ENCODE measurements around the gene FLOT1. TPM values are rescaled to one million over a fixed set of nuclear protein-coding genes. Genes with fewer than 3 reads are reported as not detected.

The FLOT1 gene
- total RNA-seq, 1 donor from 2014 or later = 240 TPM

- no peak for ATAC-seq
- intact Hi-C loops (cut with DNase I) = no loop called here
These were observed 7.8 kb upstream of the FLOT1 start for GRCh38 chr6:30750379-30750668.

GRCh38 chr6:30749554-30750378 is 7.3 kb upstream of the FLOT1 start:
- intact Hi-C loops (cut with DNase I) = loop anchor here (10.0 kb wide), 1 partner anchor 335 kb away; no protein-coding TSS in a partner anchor
- no peak for ATAC-seq
- DNase-seq (ENCODE audit: missing footprints) = no peak

More at GRCh38 chr6:30750379-30750668, 7.8 kb upstream of the FLOT1 start:
- DNase-seq (ENCODE audit: missing footprints) = no peak

- intact Hi-C loops (cut with DNase I) = loop anchor here (10.0 kb wide), 1 partner anchor 336 kb away; no protein-coding TSS in a partner anchor
- DNase-seq (ENCODE audit: missing footprints) = no peak
- ATAC-seq = no peak
These were observed 6.5 kb upstream of the FLOT1 start for GRCh38 chr6:30748851-30749540.

GRCh38 chr6:30747902-30748769 is 5.6 kb upstream of the FLOT1 start:
- ATAC-seq = no peak
- intact Hi-C loops (cut with DNase I) = loop anchor here (10.0 kb wide), 1 partner anchor 337 kb away; no protein-coding TSS in a partner anchor
- DNase-seq (ENCODE audit: missing footprints) = no peak

- no peak for ATAC-seq
- intact Hi-C loops (cut with DNase I) = loop anchor here (10.0 kb wide), 1 partner anchor 338 kb away; no protein-coding TSS in a partner anchor
- no peak for DNase-seq (ENCODE audit: missing footprints)
These were observed 4.8 kb upstream of the FLOT1 start for GRCh38 chr6:30747300-30747687.

- DNase-seq (ENCODE audit: missing footprints) (peak; percentile 91), ATAC-seq (peak; percentile 60)
- intact Hi-C loops (cut with DNase I) = loop anchor here (2.0 to 10.0 kb wide), 4 partner anchors 85 to 341 kb away; no protein-coding TSS in a partner anchor
These were observed 1.7 kb upstream of the FLOT1 start, which contains the start of gene IER3 for GRCh38 chr6:30744054-30744805. TSS of gene IER3 (minus strand) at chr6:30744547. CDS start at chr6:30744518, 29 bp downstream.

GRCh38 chr6:30743099-30744053 is 889 bp upstream of the FLOT1 start:
- peak; percentile 2 for ATAC-seq
- peak; percentile 79 for DNase-seq (ENCODE audit: missing footprints)
- intact Hi-C loops (cut with DNase I) = loop anchor here (2.0 to 10.0 kb wide), 6 partner anchors 23 to 341 kb away; partner anchors contain the start of gene TUBB

- intact Hi-C loops (cut with DNase I) = loop anchor here (2.0 to 10.0 kb wide), 5 partner anchors 21 to 343 kb away; partner anchors contain the start of gene TUBB
- peak; percentile 27 for ATAC-seq
- no peak for DNase-seq (ENCODE audit: missing footprints)
These were observed 635 bp downstream of the FLOT1 start for GRCh38 chr6:30741789-30742315.

- ATAC-seq (no peak), DNase-seq (ENCODE audit: missing footprints) (no peak)
- intact Hi-C loops (cut with DNase I) = loop anchor here (5.0 to 10.0 kb wide), 3 partner anchors 136 to 344 kb away; no protein-coding TSS in a partner anchor
These were observed 1.3 kb downstream of the FLOT1 start for GRCh38 chr6:30741063-30741779.

GRCh38 chr6:30740540-30740870 is 2.0 kb downstream of the FLOT1 start:
- no peak for ATAC-seq
- no peak for DNase-seq (ENCODE audit: missing footprints)
- intact Hi-C loops (cut with DNase I) = loop anchor here (5.0 to 10.0 kb wide), 3 partner anchors 137 to 344 kb away; no protein-coding TSS in a partner anchor

- intact Hi-C loops (cut with DNase I) = no loop called here
- ATAC-seq (no peak), DNase-seq (ENCODE audit: missing footprints) (no peak)
These were observed 4.0 kb downstream of the FLOT1 start for GRCh38 chr6:30738532-30738931.

- intact Hi-C loops (cut with DNase I) = no loop called here
- ATAC-seq (no peak), DNase-seq (ENCODE audit: missing footprints) (no peak)
These were observed 6.7 kb downstream of the FLOT1 start for GRCh38 chr6:30735668-30736314.

- intact Hi-C loops (cut with DNase I) = loop anchor here (5.0 kb wide), 1 partner anchor 150 kb away; the partner anchor contains the start of gene DDR1
- ATAC-seq = no peak
- no peak for DNase-seq (ENCODE audit: missing footprints)
These were observed 10.1 kb downstream of the FLOT1 start for GRCh38 chr6:30732237-30732943.

- DNase-seq (ENCODE audit: missing footprints) (peak; percentile 80), ATAC-seq (peak; percentile 64)
- intact Hi-C loops (cut with DNase I) = loop anchor here (5.0 kb wide), 1 partner anchor 151 kb away; the partner anchor contains the start of gene DDR1
These were observed 11.7 kb downstream of the FLOT1 start for GRCh38 chr6:30730601-30731435.
